Pons (tissue), 1 donor: Measurements from ENCODE around the gene MYCBPAP.

ENCODE experiments used
- DNase-seq: peaks from one replicate; pipeline ENCODE4 v3.0.0-alpha.2; 2016; ENCODE audit warnings: low spot score

The MYCBPAP gene

DNA sequence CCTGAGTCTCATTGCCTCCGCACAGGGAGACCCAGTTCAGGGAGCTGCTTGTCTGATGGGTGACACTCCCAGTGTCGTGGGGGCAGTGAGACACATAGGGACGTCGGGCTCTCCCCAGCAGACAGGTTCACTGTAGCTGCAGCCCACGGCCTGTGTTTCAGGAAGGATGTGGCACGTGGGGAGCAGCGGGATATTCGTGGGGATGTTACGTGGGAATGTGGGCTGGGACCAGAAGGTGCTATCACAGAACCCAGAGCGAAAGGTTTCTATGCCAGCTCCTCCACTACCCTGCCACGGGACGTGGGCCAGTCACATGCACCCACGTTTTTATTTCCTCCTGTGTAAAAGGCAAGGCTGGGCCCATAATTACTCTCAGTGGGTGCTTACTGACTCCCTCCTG, 68.6 kb downstream of the MYCBPAP start:
- no peak for DNase-seq

DNA sequence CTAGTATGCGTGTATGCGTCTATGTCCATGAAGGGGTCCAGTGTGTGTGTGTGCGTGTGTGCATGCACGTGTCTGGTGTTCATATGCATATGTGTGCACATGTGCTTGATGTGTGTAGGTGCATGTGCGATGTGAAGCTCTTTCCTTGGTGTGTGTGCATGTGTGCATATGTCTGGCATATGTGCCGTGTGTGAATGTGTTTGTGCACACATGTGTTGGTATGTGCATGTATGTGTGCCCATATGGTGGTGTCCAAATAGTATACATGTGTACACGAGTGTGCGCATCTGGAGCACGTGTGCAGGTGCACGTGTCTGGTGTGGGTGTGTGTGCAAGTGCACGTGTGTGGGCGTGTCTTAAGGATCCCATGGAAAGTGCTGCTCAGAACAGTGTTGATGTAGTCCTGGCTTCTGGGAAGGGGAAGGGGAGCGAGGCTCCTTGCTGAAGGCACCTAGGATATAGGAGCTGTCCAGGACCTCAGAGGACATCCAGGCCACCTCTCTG, 69.3 kb downstream of the MYCBPAP start:
- no peak for DNase-seq

DNA sequence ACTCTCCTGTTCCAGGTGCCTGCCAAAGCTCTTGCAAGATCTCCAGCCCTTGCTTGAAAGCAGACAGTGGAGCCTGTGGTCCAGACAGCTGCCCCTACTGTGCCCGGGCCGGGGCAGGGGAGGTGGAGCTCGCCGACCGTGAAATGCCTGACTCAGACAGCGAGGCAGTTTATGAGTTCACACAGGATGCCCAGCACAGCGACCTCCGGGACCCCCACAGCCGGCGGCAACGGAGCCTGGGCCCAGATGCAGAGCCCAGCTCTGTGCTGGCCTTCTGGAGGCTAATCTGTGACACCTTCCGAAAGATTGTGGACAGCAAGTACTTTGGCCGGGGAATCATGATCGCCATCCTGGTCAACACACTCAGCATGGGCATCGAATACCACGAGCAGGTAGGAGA, 69.9 kb downstream of the MYCBPAP start:
- DNase-seq, result no peak

DNA sequence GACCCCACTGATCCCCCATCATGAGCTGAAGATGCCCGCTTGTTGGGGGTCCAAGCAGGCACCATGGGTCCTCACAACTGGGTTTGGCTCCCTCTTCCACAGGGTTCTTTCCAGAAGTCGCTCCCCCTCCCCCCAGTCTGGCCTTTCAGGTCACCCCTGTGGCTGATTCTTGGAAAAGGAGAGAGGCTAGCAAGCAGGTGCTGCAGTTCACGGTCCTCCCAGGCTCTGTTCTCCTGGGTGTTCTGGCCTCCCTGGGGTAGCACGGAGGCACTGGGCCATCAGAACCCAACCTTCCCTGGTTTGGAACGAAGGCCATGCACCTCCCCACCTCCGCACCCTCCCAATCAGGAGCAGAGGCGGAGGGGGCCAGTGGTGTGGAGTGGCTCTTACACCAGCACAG, 71.2 kb downstream of the MYCBPAP start:
- no peak for DNase-seq

DNA sequence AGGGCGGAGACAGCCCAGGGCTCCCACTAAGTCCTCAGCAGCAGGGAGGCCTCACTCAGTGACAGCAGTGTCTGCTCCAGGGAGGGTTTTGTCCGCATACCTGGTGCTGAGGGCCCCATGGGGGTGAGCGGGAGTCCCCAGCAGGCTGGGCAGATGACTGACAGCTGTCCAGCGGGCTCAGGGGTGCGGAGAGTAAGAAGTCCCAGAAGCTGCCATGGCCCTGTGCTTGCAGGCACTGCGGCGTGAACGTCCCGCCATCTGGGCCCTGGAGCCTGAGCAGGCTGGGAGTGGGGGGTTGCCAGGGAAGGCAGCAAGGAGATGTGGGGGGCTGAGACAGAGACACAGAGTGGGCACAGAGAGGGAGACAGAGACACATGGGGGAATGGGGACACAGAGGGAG, 72.4 kb downstream of the MYCBPAP start:
- no peak for DNase-seq
